Breast epithelium (tissue), 4 donors: Measurements from ENCODE around the gene GTF2IRD1. TPM values are rescaled to one million over a fixed set of nuclear protein-coding genes. Genes with fewer than 3 reads are reported as not detected.
"Not testable (repeated sequence)": the region's sequence is repeated elsewhere in the genome, so short reads cannot be mapped to it uniquely, and the experiment has no call there.

Source experiments
- DNase-seq, 2 donors: peaks; one replicate each; pipeline ENCODE4 v3.0.0-alpha.2; 2019; ENCODE audit warnings: low spot score in 2 of 2
- H3K27ac ChIP-seq, 2 donors: fragments of 200-600 bp; sonication (generic) in 1 of 2; one replicate each; pipeline ENCODE4 v1.5.1; 2016 to 2019; ENCODE audit warnings: mild to moderate bottlenecking in 1 of 2
- H3K27me3 ChIP-seq, 2 donors: fragments of 200-600 bp; sonication (generic) in 1 of 2; one replicate each; pipeline versions ENCODE4 v1.5.1 to v1.6.0; 2017 to 2019; ENCODE audit warnings: control low read depth in 1 of 2, mild to moderate bottlenecking in 1 of 2
- H3K36me3 ChIP-seq: fragments of 200-600 bp; one replicate; pipeline ENCODE4 v1.5.1; 2019
- H3K4me1 ChIP-seq, 2 donors: fragments of 200-600 bp; sonication (generic); one replicate each; pipeline ENCODE4 v1.5.1; 2016 to 2019; ENCODE audit warnings: control low read depth in 1 of 2
- H3K4me3 ChIP-seq, 3 donors: fragments of 200-600 bp; sonication (generic); 1 replicate in 2 of 3; 2 replicates in 1 of 3; pipeline ENCODE4 v1.5.1; 2016 to 2019; ENCODE audit warnings: mild to moderate bottlenecking in 3 of 3, moderate library complexity in 2 of 3
- H3K9me3 ChIP-seq, 2 donors: fragments of 200-600 bp; sonication (generic) in 1 of 2; one replicate each; pipeline ENCODE4 v1.5.1; 2016 to 2019; ENCODE audit warnings: control low read depth in 1 of 2
- POLR2A ChIP-seq: fragments of 450-650 bp; IDR thresholded peaks from one replicate; pipeline ENCODE4 v1.6.1; 2016; ENCODE audit warnings: antibody characterized with exemption, mild to moderate bottlenecking, moderate library complexity
- POLR2AphosphoS5 ChIP-seq, 3 donors: sonication (generic); formaldehyde crosslinking; IDR thresholded peaks; one replicate each; pipeline ENCODE4 v1.6.1; 2017; ENCODE audit warnings: antibody characterized with exemption in 3 of 3
- intact Hi-C: fragments of 100-400 bp; cut with DNase I; formaldehyde crosslinking; loops from one replicate; pipeline ENCODE4 v1.15.1; 2023; ENCODE audit warnings: low total_unique reads
- total RNA-seq, 3 donors: library from RNA; depleted of rRNA; stranded (reverse); fragments of >200 nt; gene quantifications; one replicate each; pipeline ENCODE4 v1.1.0, GENCODE V29; 2016
- TF ChIP-seq, protein P1 (sequence below), 3 donors: fragments of 450-650 bp; IDR thresholded peaks; one replicate each; pipeline ENCODE4 v1.5.1; 2016 to 2017; ENCODE audit warnings: antibody characterized with exemption in 3 of 3, mild to moderate bottlenecking in 3 of 3, moderate library complexity in 3 of 3

GTF2IRD1 gene
- total RNA-seq, 3 donors from 2014 or later: 11.0 to 18.7 (median 12.5) TPM

DNA sequence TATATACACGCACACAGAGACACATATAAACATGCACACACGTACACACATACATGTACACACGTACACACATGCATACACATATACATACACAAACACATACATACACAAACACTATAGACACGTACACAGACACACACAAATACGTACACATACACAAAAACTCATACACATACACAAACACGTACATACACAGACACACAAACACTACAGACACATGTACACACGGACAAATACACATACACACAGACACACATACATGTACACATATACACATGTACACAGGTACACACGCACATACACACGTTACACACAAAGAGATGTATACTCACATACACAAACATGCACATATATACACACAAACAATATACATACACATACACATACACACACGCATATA lies 35.2 kb upstream of the GTF2IRD1 start:
- intact Hi-C loops: no loop called here
- no peak for TF ChIP-seq POLR2A

DNA sequence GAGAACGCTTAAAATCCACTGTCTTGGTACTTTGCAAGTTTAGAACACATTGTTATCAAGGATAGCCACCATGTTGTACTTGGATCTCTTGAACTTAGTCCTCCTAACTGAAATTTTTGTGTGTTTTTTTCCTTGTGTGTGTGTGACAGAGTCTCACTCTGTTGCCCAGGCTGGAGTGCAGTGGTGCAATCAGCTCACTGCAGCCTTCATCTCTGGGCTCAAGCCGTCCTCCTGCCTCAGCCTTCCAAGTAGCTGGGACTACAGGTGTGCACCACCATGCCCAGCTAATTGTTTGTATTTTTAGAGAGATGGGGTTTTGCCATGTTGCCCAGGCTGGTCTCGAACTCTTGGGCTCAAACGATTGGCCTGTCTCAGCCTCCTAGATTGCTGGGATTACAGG lies 34.5 kb upstream of the GTF2IRD1 start:
- H3K9me3 ChIP-seq, H3K27ac ChIP-seq, intact Hi-C loops, DNase-seq, H3K27me3 ChIP-seq, H3K4me3 ChIP-seq, H3K4me1 ChIP-seq, H3K36me3 ChIP-seq: not testable (repeated sequence)

More for the DNA sequence above, 35.2 kb upstream of the GTF2IRD1 start:
- DNase-seq: no peak
- H3K4me1 ChIP-seq: no peaks in the 10 kb centered on the region
- no peaks in the 10 kb centered on the region for H3K9me3 ChIP-seq
- H3K36me3 ChIP-seq: no peaks in the 10 kb centered on the region
- H3K27me3 ChIP-seq: no peaks in the 10 kb centered on the region
- no peak overlapping the region for H3K27ac ChIP-seq
- no peak overlapping the region for H3K4me3 ChIP-seq

DNA sequence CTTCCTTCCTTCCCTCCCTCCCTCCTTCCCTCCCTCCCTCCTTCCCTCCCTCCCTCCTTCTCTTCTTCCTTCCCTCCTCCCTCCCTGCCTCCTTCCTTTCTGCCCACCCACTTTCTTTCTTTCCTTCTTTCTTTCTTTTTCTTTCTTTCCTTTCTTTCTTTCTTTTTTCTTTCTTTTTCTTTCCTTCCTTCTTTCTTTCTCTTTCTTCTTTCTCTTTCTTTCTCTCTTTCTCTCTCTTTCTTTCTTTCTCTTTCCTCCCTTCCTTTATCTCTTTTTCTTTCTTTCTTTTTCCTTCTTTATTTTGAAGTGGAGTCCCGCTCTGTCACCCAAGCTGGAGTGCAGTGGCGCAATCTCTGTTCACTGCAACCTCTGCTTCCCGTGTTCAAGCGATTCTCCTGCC lies 33.7 kb upstream of the GTF2IRD1 start:
- Histone ChIP-seq H3K27me3 (no peaks in the 10 kb centered on the region), H3K4me1 (no peaks in the 10 kb centered on the region), H3K27ac (no peak overlapping the region), H3K36me3 (no peaks in the 10 kb centered on the region), H3K4me3 (no peak overlapping the region), H3K9me3 (no peaks in the 10 kb centered on the region)
- TF ChIP-seq POLR2AphosphoS5 (IDR thresholded peaks at IDR 0.05) (no peak), POLR2A (no peak)
- TF ChIP-seq, protein P1, sequence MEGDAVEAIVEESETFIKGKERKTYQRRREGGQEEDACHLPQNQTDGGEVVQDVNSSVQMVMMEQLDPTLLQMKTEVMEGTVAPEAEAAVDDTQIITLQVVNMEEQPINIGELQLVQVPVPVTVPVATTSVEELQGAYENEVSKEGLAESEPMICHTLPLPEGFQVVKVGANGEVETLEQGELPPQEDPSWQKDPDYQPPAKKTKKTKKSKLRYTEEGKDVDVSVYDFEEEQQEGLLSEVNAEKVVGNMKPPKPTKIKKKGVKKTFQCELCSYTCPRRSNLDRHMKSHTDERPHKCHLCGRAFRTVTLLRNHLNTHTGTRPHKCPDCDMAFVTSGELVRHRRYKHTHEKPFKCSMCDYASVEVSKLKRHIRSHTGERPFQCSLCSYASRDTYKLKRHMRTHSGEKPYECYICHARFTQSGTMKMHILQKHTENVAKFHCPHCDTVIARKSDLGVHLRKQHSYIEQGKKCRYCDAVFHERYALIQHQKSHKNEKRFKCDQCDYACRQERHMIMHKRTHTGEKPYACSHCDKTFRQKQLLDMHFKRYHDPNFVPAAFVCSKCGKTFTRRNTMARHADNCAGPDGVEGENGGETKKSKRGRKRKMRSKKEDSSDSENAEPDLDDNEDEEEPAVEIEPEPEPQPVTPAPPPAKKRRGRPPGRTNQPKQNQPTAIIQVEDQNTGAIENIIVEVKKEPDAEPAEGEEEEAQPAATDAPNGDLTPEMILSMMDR (IDR thresholded peaks at IDR 0.05): no peak
- intact Hi-C loops: no loop called here
- DNase-seq: no peak

DNA sequence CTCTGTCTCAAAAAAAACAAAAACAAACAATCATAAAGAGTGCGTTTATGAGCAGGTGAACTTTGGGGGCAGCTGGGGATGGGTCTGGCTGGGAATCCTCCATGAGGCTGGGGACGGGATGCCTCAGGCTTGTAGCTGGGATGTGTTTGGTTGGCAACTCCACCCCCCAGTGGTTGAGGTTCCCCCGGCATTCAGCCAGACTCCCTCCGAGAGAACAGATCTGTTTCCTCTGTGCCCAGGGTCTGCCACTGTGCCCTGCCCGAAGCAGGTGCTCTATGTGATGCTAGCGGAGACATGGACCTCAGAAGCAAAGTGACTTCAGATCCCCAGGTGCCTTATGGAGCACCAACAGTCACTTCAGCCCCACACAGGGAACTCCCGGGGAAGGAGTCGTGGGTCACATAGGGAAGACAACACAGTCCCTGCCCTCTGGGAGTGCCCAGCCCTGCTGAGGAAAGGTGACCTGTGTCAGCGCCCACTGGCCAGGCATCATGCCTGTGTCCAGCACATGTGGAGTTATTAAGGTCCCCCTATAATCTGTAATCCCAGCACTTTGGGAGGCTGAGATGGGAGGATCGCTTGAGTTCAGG lies 29.3 kb upstream of the GTF2IRD1 start:
- no peak overlapping the region for H3K27ac ChIP-seq
- no peaks in the 10 kb centered on the region for H3K36me3 ChIP-seq
- H3K4me3 ChIP-seq: no peak overlapping the region
- H3K9me3 ChIP-seq: no peaks in the 10 kb centered on the region
- H3K27me3 ChIP-seq: no peaks in the 10 kb centered on the region
- TF ChIP-seq, protein P1 (IDR thresholded peaks at IDR 0.05): no peak
- TF ChIP-seq POLR2AphosphoS5 (IDR thresholded peaks at IDR 0.05) (no peak), POLR2A (no peak)
- no peak for DNase-seq
- intact Hi-C loops: no loop called here
- H3K4me1 ChIP-seq: no peaks in the 10 kb centered on the region

DNA sequence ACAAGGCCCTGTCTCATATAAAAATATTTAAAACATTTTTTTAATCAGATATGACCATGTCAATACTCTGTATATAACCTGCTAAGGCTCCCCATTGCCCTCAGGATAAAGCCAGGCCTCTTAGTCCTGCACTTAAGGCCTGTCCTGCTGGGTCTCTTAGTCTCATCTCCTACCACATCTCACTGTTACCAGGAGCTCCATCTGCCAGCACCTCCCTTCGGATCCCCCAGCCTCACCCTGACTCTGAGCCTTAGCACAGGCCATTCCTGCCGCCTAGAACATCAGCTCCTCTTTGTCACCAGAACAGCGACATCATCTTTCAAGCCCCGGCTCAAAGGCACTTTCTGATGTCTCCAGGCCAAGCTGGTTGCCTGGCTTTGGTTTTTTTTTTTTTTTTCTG lies 25.7 kb upstream of the GTF2IRD1 start:
- intact Hi-C loops: no loop called here
- Histone ChIP-seq H3K9me3 (no peaks in the 10 kb centered on the region), H3K36me3 (no peaks in the 10 kb centered on the region), H3K4me1 (no peaks in the 10 kb centered on the region), H3K4me3 (no peak overlapping the region), H3K27ac (no peak overlapping the region), H3K27me3 (no peaks in the 10 kb centered on the region)
- TF ChIP-seq, protein P1 (IDR thresholded peaks at IDR 0.05): no peak
- TF ChIP-seq POLR2A (no peak), POLR2AphosphoS5 (IDR thresholded peaks at IDR 0.05) (no peak)
- DNase-seq: no peak

DNA sequence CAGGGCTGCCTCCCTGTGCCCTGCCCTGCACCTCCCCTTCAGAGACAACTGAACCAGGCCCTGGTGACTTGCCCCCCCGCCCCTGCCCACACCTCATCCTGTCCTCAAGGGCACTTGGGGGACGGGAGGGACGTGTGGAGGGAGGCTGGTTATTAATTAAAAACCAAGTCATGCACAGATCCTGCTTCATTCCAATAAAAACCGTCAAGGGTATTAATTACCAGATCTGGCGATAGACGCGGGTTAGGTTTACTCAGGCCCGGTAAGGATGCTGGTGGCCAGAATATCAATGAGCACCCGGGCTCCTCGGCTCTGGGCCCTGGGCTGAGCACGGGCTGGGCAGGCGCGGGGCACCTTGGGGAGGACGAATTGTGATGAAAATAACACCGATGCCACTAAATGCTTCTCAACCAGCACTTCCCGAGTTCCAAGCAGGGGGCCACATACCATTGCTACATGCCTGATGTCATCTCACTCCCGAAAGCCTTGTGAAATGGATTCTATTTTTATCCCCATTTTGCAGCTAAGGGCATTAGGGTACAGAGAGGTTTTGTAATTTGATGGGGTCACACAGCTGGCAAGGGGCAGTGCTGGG lies 24.5 kb upstream of the GTF2IRD1 start:
- Histone ChIP-seq H3K4me1 (no peaks in the 10 kb centered on the region), H3K36me3 (no peaks in the 10 kb centered on the region), H3K4me3 (no peak overlapping the region), H3K27me3 (no peaks in the 10 kb centered on the region), H3K9me3 (no peaks in the 10 kb centered on the region), H3K27ac (no peak overlapping the region)
- no peak for DNase-seq
- intact Hi-C loops: no loop called here
- TF ChIP-seq POLR2AphosphoS5 (IDR thresholded peaks at IDR 0.05): no peak
- TF ChIP-seq, protein P1 (IDR thresholded peaks at IDR 0.05): no peak
- TF ChIP-seq POLR2A: no peak

DNA sequence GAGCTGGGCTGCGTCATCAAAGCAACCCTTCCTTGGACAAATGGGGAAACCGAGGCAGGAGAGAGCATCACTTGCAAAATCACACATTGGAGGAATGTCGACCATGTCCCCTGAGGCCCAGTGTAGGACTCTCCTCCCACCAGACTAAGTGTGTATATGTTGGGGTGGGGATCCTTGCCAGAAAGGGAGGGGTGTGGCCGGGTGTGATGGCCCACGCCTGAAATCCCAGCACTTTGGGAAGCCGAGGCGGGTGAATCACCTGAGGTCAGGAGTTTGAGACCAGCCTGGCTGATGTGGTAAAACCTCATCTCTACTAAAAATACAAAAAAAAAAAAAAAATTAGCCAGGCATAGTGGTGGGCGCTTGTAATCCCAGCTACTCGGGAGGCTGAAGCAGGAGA lies 23.3 kb upstream of the GTF2IRD1 start:
- H3K27ac ChIP-seq, DNase-seq, H3K4me3 ChIP-seq, H3K36me3 ChIP-seq, intact Hi-C loops, H3K4me1 ChIP-seq, H3K27me3 ChIP-seq, H3K9me3 ChIP-seq: not testable (repeated sequence)
